Measurements from ENCODE around the gene SNX30.

SNX30 gene

GRCh38 chr9:112753725-112754124 lies 3.2 kb downstream of the SNX30 start:
- DNase-seq, result no peak

- DNase-seq, result no peak
Observed at GRCh38 chr9:112754578-112754977, 4.0 kb downstream of the SNX30 start.

GRCh38 chr9:112755016-112755427 lies 4.5 kb downstream of the SNX30 start:
- DNase-seq, result no peak

GRCh38 chr9:112755675-112756074 lies 5.1 kb downstream of the SNX30 start:
- DNase-seq, result no peak

- DNase-seq, result no peak
Observed at GRCh38 chr9:112757282-112757883, 6.8 kb downstream of the SNX30 start.

GRCh38 chr9:112757940-112758339 lies 7.4 kb downstream of the SNX30 start:
- no peak for DNase-seq

- DNase-seq, result no peak
Observed at GRCh38 chr9:112760821-112761220, 10.3 kb downstream of the SNX30 start.

- no peak for DNase-seq
Observed at GRCh38 chr9:112761912-112762655, 11.5 kb downstream of the SNX30 start.

- DNase-seq, result no peak
Observed at GRCh38 chr9:112762726-112763518, 12.4 kb downstream of the SNX30 start.

GRCh38 chr9:112764344-112764743 lies 13.8 kb downstream of the SNX30 start:
- DNase-seq, result no peak

- DNase-seq, result no peak
Observed at GRCh38 chr9:112764837-112765236, 14.3 kb downstream of the SNX30 start.

- no peak for DNase-seq
Observed at GRCh38 chr9:112765281-112765680, 14.7 kb downstream of the SNX30 start.

- DNase-seq, result no peak
Observed at GRCh38 chr9:112771359-112772214, 21.0 kb downstream of the SNX30 start.

GRCh38 chr9:112772215-112772509 lies 21.6 kb downstream of the SNX30 start:
- DNase-seq, result peak in 1 of 3 experiments; percentile 4

- DNase-seq, result no peak
Observed at GRCh38 chr9:112772551-112772950, 22.0 kb downstream of the SNX30 start.

GRCh38 chr9:112774006-112774996 lies 23.7 kb downstream of the SNX30 start:
- DNase-seq, result no peak

GRCh38 chr9:112777914-112778313 lies 27.4 kb downstream of the SNX30 start:
- no peak for DNase-seq

- peak in 1 of 3 experiments; percentile 46 for DNase-seq
Observed at GRCh38 chr9:112780450-112781036, 30.0 kb downstream of the SNX30 start.

- DNase-seq, result no peak
Observed at GRCh38 chr9:112782218-112782617, 31.7 kb downstream of the SNX30 start.

GRCh38 chr9:112783551-112783954 lies 33.0 kb downstream of the SNX30 start:
- DNase-seq, result peak in 2 of 3 experiments; percentile 34 to 37

Measured in NCI-H1417 (cell line).